GM08714 (cell line): ENCODE data around the gene CENPB.

Experiments
- H3K4me3 ChIP-seq: fragments of 200-500 bp; sonication (Bioruptor generic); 2 replicates; pipeline ENCODE4 v1.5.1; 2014; ENCODE audit warnings: mild to moderate bottlenecking, low read length, inconsistent platforms
- ZNF274 ChIP-seq: IDR thresholded peaks from 2 replicates; pipeline ENCODE4 v1.6.1; 2012; ENCODE audit warnings: mild to moderate bottlenecking, low read depth, low read length

Gene CENPB

DNA sequence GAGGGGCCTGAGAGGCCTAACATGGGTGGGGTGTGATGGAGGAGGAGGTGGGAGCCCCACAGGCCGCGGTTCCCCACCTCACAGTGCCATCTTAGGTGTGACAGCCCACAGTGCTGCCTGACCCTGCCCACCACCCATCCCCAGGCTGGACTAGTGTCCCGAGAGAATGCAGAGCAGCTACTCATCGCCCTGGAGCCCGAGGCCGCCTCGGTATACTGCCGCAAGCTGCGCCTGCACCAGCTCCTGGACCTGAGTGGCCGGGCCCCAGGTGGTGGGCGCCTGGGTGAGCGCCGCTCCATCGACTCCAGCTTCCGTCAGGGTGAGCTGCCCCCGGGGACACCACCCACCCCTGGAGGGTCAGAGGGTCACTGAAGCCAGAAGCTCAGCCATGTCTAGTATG lies 38.5 kb downstream of the CENPB start:
- no peak for TF ChIP-seq ZNF274
- H3K4me3 ChIP-seq = no peak overlapping the region

DNA sequence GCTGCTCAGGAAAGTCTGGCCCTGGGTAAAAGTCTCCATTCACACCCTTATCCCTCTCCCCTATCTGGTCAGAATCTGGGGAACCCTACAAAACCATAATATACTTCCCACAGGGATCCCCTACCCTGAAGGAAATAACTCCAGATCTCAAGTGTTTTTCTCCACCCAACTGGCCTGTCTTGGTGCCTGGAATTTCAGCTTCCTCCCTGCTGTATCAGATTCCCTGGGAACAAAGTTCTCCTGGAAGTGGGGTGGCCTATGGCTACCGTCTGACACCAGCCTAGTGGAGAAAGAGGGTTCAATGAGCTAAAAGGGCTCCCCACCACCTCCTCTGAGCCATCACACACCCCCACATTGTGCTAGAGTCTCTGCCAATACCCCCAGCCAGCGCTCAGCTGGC lies 39.1 kb downstream of the CENPB start:
- H3K4me3 ChIP-seq = no peak overlapping the region
- no peak for TF ChIP-seq ZNF274

DNA sequence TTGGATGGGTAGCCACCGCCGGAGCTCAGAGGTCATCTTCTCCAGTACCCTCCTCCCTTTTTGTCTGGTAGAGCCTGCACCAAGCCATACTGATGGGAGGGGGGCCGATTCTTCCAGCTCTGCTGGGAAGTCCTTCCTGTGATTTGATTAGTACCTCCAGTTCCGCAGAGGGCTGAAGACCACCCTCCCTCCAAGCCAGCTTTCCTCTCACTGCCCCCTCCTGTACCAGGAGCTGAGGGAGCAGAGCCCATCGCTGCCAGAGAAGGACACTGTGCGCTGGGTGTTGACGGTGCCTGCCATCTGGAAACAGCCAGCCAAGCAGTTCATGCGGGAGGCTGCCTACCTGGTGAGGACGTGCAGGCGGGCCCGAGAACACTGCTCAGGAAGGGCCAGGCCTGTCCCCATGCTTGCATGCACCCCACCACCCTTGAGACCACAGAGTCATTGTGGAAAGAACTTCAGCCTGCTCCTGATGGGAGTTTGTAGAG lies 40.8 kb downstream of the CENPB start:
- TF ChIP-seq ZNF274 = no peak
- no peak overlapping the region for H3K4me3 ChIP-seq

DNA sequence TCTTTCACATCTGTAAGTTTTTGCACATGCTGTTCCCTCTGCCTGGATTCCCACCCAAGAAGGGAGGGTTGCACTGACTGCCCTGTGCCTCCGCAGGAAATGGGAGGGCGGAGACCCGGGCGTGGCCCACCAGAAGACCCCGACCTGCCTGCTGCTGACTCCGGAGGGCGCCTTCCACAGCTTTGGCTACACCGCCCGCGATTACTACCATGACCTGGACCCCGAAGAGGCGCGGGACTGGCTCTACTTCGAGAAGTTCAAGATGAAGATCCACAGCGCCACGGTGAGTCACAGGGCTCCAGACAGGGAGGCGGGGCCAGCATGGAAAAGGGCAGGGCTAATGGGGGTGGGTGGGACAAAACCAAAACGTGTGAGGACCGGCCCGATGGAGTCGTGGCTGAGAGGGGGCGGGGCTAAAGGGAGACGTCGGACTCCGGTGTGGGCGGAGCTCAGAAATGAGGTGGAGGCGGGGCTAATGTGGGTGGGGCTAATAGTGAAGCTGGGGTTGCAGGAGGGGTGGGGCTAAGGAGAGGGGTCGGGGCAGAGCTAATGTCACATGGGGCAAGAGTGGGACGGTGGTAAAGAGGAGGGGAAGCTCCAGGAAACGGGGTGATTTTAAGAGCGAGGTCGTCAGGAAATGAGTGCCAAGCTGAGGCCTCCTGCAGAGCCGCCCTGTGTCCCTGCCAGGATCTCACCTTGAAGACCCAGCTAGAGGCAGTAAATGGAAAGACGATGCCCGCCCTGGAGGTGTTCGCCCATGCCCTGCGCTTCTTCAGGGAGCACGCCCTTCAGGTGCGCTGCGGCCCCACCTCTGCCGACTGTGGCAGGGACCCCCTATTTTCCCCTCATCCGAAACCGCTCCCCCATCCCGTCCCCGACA lies 41.5 kb downstream of the CENPB start:
- TF ChIP-seq ZNF274 = no peak
- no peak overlapping the region for H3K4me3 ChIP-seq

DNA sequence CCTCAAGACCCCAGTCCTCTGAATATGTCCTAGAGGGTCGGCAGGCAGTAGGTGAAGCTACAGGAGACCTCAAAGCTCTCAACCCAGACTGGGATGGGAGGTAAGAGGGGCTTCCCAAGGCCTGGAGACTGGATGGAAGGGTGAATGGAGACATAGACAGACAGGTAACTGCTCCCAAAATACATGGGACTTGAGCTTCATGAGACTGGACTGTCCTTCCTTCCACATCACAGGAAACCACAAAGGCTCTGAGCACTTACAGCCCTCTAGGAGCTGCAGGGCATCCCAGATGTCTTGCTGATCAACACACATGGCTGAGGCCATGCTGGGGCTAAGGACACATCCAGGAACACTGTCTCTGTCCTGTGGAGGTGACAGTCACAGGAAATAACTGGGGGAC lies 42.5 kb downstream of the CENPB start:
- no peak overlapping the region for H3K4me3 ChIP-seq
- no peak for TF ChIP-seq ZNF274

DNA sequence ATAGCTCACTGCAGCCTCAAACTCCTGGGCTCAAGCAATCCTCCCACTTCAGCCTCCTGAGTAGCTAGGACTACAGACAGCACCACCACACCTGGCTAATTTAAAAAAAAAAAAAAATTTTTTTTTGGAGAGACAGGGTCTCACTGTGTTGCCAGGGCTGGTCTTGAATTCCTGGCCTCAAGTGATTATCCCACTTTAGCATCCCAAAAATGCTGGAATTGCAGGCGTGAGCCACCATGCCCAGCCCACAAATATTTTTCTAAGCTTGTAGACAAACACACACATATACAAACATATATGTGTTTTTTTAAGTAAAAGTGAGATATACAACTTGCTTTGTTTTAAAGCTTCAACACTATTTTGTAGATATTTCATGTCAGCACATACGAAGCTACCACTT lies 43.3 kb downstream of the CENPB start:
- H3K4me3 ChIP-seq = no peak overlapping the region

DNA sequence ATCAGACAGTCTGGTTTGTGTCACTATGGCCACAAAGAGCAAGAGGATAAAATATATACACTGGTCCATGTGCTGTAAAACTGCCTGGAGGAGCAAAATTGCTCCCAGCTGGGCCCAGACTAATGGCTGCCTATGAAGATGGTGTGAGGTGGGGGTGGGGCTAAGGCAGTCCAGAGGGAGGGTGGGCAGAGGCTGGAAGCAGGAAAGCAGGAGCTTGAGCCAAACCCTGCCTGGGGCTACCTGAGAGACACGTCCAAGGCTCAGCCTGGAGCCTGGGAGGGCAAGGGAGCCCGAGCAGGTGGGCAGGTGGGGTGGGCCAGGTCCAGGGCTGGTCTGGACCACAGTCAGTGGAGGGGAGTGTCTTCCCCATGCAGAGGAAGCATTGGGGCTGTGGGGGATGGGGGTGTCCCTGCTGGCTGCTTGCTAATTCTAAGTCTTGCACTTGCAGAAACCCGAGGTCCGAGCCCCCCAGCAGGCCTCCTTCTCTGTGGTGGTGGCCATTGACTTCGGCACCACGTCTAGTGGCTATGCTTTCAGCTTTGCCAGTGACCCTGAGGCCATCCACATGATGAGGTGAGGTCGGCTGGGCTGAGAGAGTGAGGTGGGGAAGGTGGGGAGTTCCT lies 44.6 kb downstream of the CENPB start:
- TF ChIP-seq ZNF274 = no peak
- no peak overlapping the region for H3K4me3 ChIP-seq

More for the DNA sequence above, 43.3 kb downstream of the CENPB start:
- TF ChIP-seq ZNF274 = no peak

DNA sequence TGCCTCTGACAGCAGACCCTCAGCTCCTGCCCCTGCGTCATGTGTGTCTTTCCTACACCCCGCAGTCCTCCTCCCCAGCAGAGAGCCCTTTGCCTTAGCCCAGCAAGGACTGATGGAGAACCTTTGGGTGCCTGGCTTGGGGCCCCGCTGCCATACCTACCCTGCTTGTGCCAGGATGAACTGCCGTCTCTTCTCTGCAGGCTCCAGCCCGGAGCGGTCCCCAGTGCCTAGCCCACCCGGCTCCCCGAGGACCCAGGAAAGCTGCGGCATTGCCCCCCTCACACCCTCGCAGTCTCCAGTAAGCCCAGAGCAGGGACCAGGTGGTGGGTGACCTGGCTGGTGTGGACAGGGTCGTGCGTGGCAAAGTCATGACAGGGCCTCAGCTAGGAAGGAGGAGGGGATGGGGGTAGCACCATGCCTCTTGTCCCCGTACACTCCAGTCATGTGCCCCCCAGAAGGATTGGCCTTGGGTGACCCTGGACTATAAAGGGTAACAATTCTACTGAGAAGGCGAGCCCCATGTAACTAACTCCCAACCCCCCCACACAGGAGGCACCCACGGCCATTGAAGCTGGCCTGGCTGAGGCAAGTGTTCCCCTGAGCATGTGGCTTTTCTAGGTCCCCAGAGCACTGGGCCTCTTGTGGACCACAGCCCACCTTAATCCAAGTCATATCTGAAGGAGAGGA lies 45.8 kb downstream of the CENPB start:
- TF ChIP-seq ZNF274 = no peak
- H3K4me3 ChIP-seq = no peak overlapping the region

DNA sequence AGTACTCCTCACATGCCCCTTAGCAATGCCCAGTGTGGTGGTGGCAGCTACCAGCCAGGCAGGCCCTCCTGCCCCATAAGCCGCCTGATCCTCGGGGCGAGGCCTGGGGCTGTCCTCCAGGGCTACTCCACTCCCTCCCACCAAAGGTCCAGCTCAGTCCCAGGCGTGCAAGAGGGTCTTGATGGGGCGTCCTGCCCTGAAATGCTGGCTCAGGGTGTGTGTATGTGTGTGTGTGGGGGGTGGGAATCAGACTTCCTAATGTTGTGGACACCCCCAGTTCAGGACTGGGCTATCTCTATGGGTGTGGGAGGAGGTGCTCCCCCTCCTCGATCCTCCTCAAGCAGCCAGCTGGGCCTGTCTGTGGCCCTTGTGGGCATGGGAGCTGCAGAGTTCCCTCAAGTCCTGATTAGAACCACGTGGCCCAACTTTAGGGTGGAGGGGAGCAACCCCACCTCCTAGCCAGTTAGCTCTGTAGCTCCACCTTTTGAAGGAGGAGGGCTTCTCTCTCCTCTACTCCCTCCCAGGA lies 46.6 kb downstream of the CENPB start:
- H3K4me3 ChIP-seq = no peak overlapping the region

DNA sequence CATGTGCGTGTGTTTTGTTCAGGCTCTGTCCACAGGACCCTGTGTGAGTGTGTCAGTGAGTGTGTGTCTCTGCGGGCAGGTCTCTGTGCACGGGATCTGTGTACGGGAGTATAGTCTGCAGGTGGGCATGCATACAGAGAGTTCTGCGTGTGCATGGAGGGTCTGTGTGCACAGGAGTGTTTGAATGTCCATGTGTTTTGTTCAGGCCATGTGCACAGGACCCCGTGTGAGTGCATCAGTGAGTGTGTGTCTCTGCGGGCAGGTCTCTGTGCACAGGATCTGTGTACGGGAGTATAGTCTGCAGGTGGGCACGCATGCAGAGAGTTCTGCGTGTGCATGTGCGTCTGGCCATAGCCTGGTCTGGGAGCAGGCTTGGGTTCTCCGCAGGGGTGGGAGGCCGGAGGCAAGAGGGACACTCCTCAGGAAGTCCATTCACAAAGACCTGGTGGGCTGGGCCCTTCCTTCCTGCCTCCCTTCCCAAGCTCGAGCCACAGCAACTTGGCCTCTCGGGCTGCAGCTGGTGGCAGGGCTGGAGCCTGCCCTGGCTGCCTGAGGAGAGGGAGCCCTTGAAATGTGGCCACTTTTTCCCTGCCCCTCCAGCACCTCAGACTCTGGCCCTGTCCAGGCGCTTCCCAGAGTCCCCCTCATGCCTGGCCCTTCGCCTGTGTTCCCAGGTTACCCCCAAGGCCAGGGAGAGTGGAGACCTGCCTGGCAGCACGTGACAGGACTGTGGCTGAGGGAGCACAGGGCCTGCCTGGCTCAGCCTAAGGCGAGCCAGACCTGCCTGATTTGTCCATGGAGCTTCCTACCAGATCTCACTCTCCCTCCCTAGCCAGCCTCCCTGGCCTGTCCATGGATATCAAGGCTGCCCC lies 47.2 kb downstream of the CENPB start:
- no peak overlapping the region for H3K4me3 ChIP-seq
- TF ChIP-seq ZNF274 = no peak

More for the DNA sequence above, 46.6 kb downstream of the CENPB start:
- TF ChIP-seq ZNF274 = no peak

DNA sequence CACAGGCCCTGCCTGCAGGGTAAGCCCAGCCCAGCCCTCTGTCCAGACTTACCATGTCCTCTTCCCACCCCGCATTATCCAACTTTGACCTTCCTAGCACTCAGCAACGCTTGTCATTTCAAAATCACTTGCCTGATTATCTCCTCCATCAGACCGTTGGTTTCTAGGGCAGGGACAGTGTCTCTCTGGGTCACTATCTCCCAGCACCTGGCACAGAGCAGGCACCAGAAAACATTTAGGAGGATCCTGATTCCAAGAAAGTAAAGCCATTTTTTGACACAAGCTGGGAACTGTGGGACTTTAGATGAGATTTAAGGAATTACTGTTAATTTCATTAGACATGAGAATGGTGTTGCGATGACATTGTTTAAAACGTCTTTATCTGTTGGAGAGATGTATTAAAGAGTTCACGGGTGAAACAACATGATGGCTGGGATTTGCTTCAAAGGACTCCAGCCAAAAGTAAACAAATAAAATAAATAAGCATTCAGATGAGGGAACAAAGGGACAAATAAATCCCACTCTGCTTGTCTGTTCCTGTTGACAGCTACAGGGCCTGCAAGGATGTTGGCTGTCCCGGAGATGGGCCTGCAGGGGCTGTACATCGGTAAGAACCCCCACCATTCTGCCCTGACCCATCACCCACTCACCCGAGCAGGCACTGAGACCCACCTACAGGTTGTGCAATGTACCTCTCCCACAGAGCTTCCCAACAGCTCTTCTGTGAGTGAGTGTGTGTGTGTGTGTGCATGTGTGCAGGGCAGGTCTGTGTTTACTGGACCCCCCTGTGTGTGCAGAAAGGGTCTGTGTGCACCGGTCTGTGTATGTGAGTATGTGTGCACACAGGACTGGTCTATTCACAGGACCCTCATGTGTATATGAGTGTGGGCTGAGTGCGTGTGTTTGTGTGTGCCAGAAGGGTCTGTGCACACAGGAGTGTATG lies 48.2 kb downstream of the CENPB start:
- TF ChIP-seq ZNF274 = no peak
- H3K4me3 ChIP-seq = no peak overlapping the region

DNA sequence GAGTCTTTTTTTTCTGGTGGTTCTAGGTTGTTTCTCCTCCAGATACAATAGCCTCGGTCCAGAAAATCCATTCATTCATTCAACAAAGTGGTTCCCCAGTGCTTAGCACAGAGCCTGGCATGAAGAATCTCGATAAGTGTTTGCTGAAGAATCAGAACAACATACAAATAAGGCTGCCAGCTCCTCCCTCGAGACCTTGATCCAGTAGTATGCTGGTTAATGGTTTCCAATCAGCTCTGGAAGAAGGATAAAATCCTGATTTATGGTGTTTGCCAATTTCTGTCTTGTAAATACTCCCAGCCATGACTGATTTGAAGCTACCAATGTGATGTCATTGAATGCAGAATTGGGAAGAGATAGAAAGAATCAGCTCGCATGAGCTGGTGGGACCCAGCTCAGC lies 50.8 kb downstream of the CENPB start:
- TF ChIP-seq ZNF274 = no peak

More for the DNA sequence above, 50.8 kb downstream of the CENPB start:
- H3K4me3 ChIP-seq = no peak overlapping the region
